ENCODE data around the gene ACACA. TPM values are rescaled to one million over a fixed set of nuclear protein-coding genes. Genes with fewer than 3 reads are reported as not detected.

The ACACA gene
- total RNA-seq, 4 donors from 2014 or later = 30.0 to 69.7 (median 49.9) TPM

- TF ChIP-seq EP300 (IDR thresholded peaks at IDR 0.05) (no peak), POLR2A (IDR thresholded peaks at IDR 0.05) (no peak)
- TF ChIP-seq, protein P1, sequence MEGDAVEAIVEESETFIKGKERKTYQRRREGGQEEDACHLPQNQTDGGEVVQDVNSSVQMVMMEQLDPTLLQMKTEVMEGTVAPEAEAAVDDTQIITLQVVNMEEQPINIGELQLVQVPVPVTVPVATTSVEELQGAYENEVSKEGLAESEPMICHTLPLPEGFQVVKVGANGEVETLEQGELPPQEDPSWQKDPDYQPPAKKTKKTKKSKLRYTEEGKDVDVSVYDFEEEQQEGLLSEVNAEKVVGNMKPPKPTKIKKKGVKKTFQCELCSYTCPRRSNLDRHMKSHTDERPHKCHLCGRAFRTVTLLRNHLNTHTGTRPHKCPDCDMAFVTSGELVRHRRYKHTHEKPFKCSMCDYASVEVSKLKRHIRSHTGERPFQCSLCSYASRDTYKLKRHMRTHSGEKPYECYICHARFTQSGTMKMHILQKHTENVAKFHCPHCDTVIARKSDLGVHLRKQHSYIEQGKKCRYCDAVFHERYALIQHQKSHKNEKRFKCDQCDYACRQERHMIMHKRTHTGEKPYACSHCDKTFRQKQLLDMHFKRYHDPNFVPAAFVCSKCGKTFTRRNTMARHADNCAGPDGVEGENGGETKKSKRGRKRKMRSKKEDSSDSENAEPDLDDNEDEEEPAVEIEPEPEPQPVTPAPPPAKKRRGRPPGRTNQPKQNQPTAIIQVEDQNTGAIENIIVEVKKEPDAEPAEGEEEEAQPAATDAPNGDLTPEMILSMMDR (IDR thresholded peaks at IDR 0.05) = no peak
- H3K4me3 ChIP-seq = no peak overlapping the region
- no peak overlapping the region for H3K27ac ChIP-seq
- no peaks in the 10 kb centered on the region for H3K9me3 ChIP-seq
- 69 to 73% methylated on average over 2 of the region's 2 CpGs for WGBS, 2 donors
- DNase-seq (ENCODE audit: low spot score in 2 of 2) = no peak
- H3K27me3 ChIP-seq = no peaks in the 10 kb centered on the region
- H3K4me1 ChIP-seq = no peaks in the 10 kb centered on the region
- peaks cover 0 to 20% (median 0%) of the 10 kb centered on the region in 3 donors for H3K36me3 ChIP-seq
Measured at GRCh38 chr17:37213927-37214326, 192.7 kb downstream of the ACACA start.

GRCh38 chr17:37212179-37212578 lies 194.5 kb downstream of the ACACA start:
- WGBS, 2 donors = 45 to 47% methylated on average over 2 of the region's 2 CpGs

DNA sequence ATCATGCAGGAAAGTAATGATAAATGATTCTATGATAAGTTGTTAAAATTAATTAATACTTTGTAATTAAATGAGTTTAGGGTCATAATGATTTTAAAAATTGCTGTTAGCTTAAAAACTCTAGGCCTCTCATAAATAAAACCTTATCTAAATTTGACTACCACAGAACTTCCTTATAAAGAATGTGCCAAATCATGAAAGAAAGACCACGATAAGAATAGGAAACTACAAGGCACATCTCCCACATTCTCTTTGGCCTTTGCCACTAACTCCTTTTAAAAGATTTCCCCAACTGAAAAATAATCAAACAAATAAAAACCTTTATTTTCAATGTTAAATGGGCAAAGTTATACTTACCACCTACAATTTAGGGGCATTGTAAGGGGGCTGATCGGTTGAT lies 195.5 kb downstream of the ACACA start:
- no peaks in the 10 kb centered on the region for H3K4me1 ChIP-seq
- no peaks in the 10 kb centered on the region for H3K9me3 ChIP-seq
- no peak overlapping the region for H3K27ac ChIP-seq
- H3K36me3 ChIP-seq = peaks cover 0 to 39% (median 0%) of the 10 kb centered on the region in 3 donors
- no peaks in the 10 kb centered on the region for H3K27me3 ChIP-seq
- no peak overlapping the region for H3K4me3 ChIP-seq
- no peak for DNase-seq (ENCODE audit: low spot score in 2 of 2)
- no peak for TF ChIP-seq POLR2A (IDR thresholded peaks at IDR 0.05)
- TF ChIP-seq EP300 (IDR thresholded peaks at IDR 0.05) = no peak
- TF ChIP-seq, protein P1 (IDR thresholded peaks at IDR 0.05) = no peak
- WGBS, 2 donors = 78 to 79% methylated on average over 2 of the region's 2 CpGs

More at GRCh38 chr17:37212179-37212578, 194.5 kb downstream of the ACACA start:
- Histone ChIP-seq H3K27me3 (no peaks in the 10 kb centered on the region), H3K36me3 (peaks cover 0 to 30% (median 0%) of the 10 kb centered on the region in 3 donors), H3K4me3 (no peak overlapping the region), H3K27ac (no peak overlapping the region), H3K9me3 (no peaks in the 10 kb centered on the region), H3K4me1 (no peaks in the 10 kb centered on the region)
- DNase-seq (ENCODE audit: low spot score in 2 of 2) = no peak
- TF ChIP-seq EP300 (IDR thresholded peaks at IDR 0.05) (no peak), POLR2A (IDR thresholded peaks at IDR 0.05) (no peak)
- TF ChIP-seq, protein P1 (IDR thresholded peaks at IDR 0.05) = no peak

DNA sequence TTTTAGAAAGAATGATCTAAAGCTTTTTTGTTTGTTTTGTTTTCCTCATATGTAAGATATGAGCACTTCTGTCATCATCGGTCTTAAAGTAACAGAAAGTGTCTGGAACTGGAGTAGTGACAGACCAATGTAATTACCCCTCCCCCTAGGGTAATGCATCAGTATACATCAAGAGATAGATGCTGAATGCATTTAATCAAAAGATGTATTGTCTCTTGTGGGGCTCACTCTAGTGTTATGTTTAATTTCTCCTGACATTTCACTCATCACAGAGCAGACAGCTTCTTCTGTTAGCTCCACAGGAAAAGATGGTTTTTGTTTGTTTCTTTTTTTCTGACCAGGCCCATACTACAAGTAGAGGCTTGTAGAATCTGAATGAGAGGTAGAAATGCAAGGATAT lies 199.5 kb downstream of the ACACA start:
- WGBS, 2 donors = 53 to 77% methylated on average over 1 of the region's 1 CpG

DNA sequence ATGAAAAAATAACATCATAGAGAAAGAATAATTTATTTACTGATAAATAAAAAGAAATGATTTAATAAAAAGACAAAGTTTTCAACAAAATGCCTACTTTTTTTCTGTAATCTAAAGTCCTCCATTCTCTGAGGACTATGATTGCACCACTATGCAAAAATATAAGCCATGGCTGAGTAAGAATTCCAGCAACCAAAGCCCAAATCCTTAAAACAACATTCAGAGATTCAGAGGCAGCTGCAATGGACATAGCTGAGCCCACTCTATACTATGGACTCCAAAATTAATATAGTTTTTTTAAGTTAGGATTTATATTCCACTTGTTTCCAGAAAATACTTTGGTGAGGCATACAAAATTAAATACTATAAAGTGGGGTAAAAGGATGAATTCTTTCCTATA lies 200.3 kb downstream of the ACACA start:
- Histone ChIP-seq H3K27me3 (no peaks in the 10 kb centered on the region), H3K27ac (no peak overlapping the region), H3K4me1 (no peaks in the 10 kb centered on the region), H3K9me3 (no peaks in the 10 kb centered on the region), H3K36me3 (peaks cover 0 to 62% (median 0%) of the 10 kb centered on the region in 3 donors), H3K4me3 (no peak overlapping the region)
- TF ChIP-seq POLR2A (IDR thresholded peaks at IDR 0.05) (no peak), EP300 (IDR thresholded peaks at IDR 0.05) (no peak)
- TF ChIP-seq, protein P1 (IDR thresholded peaks at IDR 0.05) = no peak
- DNase-seq (ENCODE audit: low spot score in 2 of 2) = no peak

More for the DNA sequence above, 199.5 kb downstream of the ACACA start:
- TF ChIP-seq EP300 (IDR thresholded peaks at IDR 0.05) (no peak), POLR2A (IDR thresholded peaks at IDR 0.05) (no peak)
- TF ChIP-seq, protein P1 (IDR thresholded peaks at IDR 0.05) = no peak
- H3K9me3 ChIP-seq = no peaks in the 10 kb centered on the region
- no peak for DNase-seq (ENCODE audit: low spot score in 2 of 2)
- H3K36me3 ChIP-seq = peaks cover 0 to 62% (median 0%) of the 10 kb centered on the region in 3 donors
- no peak overlapping the region for H3K27ac ChIP-seq
- H3K27me3 ChIP-seq = no peaks in the 10 kb centered on the region
- no peaks in the 10 kb centered on the region for H3K4me1 ChIP-seq
- H3K4me3 ChIP-seq = no peak overlapping the region

Measured in tibial nerve (tissue), 4 donors.